DND-41 (cell line): ENCODE data around the gene KCNG2.

ENCODE experiments used
- ATAC-seq: fragments of 200-7000 bp; cut with Tn5 transposase; 3 replicates; pipeline ENCODE4 v1.9.1; 2021; ENCODE audit warnings: low read depth; ENCODE audit not compliant: insufficient read depth
- DNase-seq: peaks from one replicate; pipeline ENCODE4 v3.0.0-alpha.2; 2020
- H2AFZ ChIP-seq: 2 replicates; pipeline ENCODE4 v1.6.0; 2012; ENCODE audit warnings: low read depth, low read length
- H3K27ac ChIP-seq: 2 replicates; pipeline ENCODE4 v1.5.1; 2012; ENCODE audit warnings: low read length, inconsistent platforms
- H3K27me3 ChIP-seq: fragments of 200-600 bp; sonication (generic); 2 replicates; pipeline ENCODE4 v1.6.0; 2012; ENCODE audit warnings: low read length, mild to moderate bottlenecking, inconsistent platforms; ENCODE audit not compliant: insufficient read depth, poor library complexity
- H3K36me3 ChIP-seq: 2 replicates; pipeline ENCODE4 v1.5.1; 2012; ENCODE audit warnings: low read length, inconsistent platforms; ENCODE audit not compliant: insufficient read depth
- H3K4me1 ChIP-seq: 2 replicates; pipeline ENCODE4 v1.5.1; 2012; ENCODE audit warnings: mild to moderate bottlenecking, low read length; ENCODE audit not compliant: insufficient read depth
- H3K4me2 ChIP-seq: 2 replicates; pipeline ENCODE4 v1.6.0; 2012; ENCODE audit warnings: mild to moderate bottlenecking, moderate library complexity, low read length, inconsistent platforms; ENCODE audit not compliant: insufficient read depth
- H3K4me3 ChIP-seq, 2 experiments: fragments of 200-600 bp in 1 of 2; shearing (Covaris generic) in 1 of 2; 2 replicates each; pipeline ENCODE4 v1.5.1; 2012 to 2016; ENCODE audit warnings: inconsistent platforms in 2 of 2, low read length in 2 of 2, mild to moderate bottlenecking in 2 of 2, low read depth in 1 of 2, moderate library complexity in 1 of 2
- H3K79me2 ChIP-seq: 2 replicates; pipeline ENCODE4 v1.6.0; 2012; ENCODE audit warnings: low read length, inconsistent platforms; ENCODE audit not compliant: insufficient read depth
- H3K9ac ChIP-seq: 2 replicates; pipeline ENCODE4 v1.6.0; 2012; ENCODE audit warnings: low read depth, mild to moderate bottlenecking, inconsistent platforms, low read length, moderate library complexity
- H3K9me3 ChIP-seq: 2 replicates; pipeline ENCODE4 v1.5.1; 2012; ENCODE audit warnings: low read length, moderate library complexity, mild to moderate bottlenecking, inconsistent platforms; ENCODE audit not compliant: insufficient read depth, severe bottlenecking
- H4K20me1 ChIP-seq: 2 replicates; pipeline ENCODE4 v1.6.0; 2012; ENCODE audit warnings: low read length; ENCODE audit not compliant: insufficient read depth
- CTCF ChIP-seq: IDR thresholded peaks from 2 replicates; pipeline ENCODE4 v1.5.1; 2012; ENCODE audit warnings: borderline replicate concordance, low read length, moderate library complexity, mild to moderate bottlenecking; ENCODE audit not compliant: poor library complexity, severe bottlenecking; ENCODE audit errors: extremely low read depth
- EZH2 ChIP-seq: IDR thresholded peaks from 3 replicates; pipeline ENCODE4 v1.6.1; 2012; ENCODE audit warnings: borderline replicate concordance, low read depth, mild to moderate bottlenecking, moderate library complexity, low read length, inconsistent platforms; ENCODE audit not compliant: severe bottlenecking

KCNG2 gene

GRCh38 chr18:79947881-79948610, 150.3 kb downstream of the KCNG2 start:
- no peak overlapping the region for H3K27ac ChIP-seq
- H3K9ac ChIP-seq, result no peak overlapping the region
- H3K4me2 ChIP-seq, result peak overlapping the region; percentile 20; the same call in 1 of the 2 replicates
- peaks cover 72% of the 10 kb centered on the region for H3K79me2 ChIP-seq
- DNase-seq (no peak), ATAC-seq (no peak)
- H3K4me1 ChIP-seq, result peaks cover 45% of the 10 kb centered on the region
- H2AFZ ChIP-seq, result no peak overlapping the region
- no peaks in the 10 kb centered on the region for H3K9me3 ChIP-seq
- no peak for TF ChIP-seq EZH2
- TF ChIP-seq CTCF, result no peak
- peaks cover 43% of the 10 kb centered on the region for H3K36me3 ChIP-seq
- H3K4me3 ChIP-seq, result no peak overlapping the region
- no peaks in the 10 kb centered on the region for H3K27me3 ChIP-seq
- H4K20me1 ChIP-seq, result peaks cover 64% of the 10 kb centered on the region

GRCh38 chr18:79948719-79949411, 151.1 kb downstream of the KCNG2 start:
- Histone ChIP-seq H3K9me3 (no peaks in the 10 kb centered on the region), H3K27me3 (no peaks in the 10 kb centered on the region), H3K4me2 (peak overlapping the region; percentile 100), H3K27ac (0 out of 2 replicates have a peak overlapping the region, but pooled peaks have one; percentile 11), H3K36me3 (peaks cover 35% of the 10 kb centered on the region), H3K9ac (peak overlapping the region; percentile 71; the same call in 1 of the 2 replicates), H4K20me1 (peaks cover 56% of the 10 kb centered on the region), H3K4me1 (peaks cover 45% of the 10 kb centered on the region), H2AFZ (no peak overlapping the region), H3K4me3 (0 out of 4 replicates have a peak overlapping the region, but pooled peaks of 1 of the 2 experiments have one; percentile 96), H3K79me2 (peaks cover 70% of the 10 kb centered on the region)
- TF ChIP-seq EZH2 (no peak), CTCF (no peak)
- ATAC-seq, result no peak
- no peak for DNase-seq
